Cortex of kidney (tissue), 1 donor: ENCODE results near the gene CCM2.
"Not testable (repeated sequence)": the region's sequence is repeated elsewhere in the genome, so short reads cannot be mapped to it uniquely, and the experiment has no call there.

Experiments used
- DNase-seq: peaks from one replicate; lab custom pipeline; 2025; lab: John Stamatoyannopoulos, UW

Gene CCM2

DNA sequence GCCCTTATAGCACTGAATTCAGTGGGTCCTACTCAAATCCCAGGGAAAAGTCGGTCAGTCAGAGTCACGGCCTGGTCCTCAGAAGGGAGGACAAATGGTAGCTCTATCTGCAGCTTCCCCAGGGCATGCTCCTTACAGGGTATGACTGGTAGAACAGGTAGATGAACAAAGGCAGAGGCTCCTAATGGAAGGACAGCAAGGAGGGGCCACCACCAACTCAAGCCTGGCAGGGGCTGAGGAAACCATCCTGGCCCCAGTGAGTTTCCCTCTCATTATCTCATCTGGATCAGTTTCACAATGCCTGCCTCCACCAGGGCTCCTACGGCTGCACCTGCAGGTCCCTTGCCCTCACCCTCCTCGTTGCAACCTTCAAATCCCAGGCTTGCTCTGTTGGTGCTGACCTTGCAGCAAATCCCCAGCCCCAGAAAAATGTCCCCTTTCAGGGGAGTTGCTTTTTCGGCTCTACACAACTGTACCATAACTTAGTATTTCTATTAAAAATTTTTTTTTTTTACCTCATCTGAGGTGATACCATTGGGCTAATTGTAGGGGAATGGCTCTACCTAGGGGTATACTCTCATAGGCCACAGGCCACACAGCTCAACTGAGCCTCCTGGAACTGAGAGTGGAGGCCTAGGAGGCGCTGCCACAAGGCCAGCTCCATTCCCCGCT lies 18.8 kb upstream of the CCM2 start:
- DNase-seq: no peak

DNA sequence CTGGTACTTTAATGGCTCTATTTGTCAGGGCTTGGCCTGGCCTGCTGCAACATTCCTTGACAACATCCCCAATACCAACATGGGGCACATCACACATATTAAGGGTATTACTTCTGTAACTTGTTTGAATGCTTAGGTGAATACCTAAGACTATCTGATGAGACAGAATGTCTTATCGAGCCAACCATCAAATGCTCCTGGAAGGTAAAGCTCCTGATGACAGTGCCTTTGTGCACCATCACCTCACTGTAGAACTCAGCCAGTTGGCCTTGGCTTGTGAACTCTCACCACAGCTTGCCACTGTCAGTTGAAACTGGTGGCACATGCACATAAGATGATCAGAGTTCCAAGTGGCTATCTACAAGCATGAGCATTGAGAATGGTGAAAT lies 17.5 kb upstream of the CCM2 start:
- no peak for DNase-seq

DNA sequence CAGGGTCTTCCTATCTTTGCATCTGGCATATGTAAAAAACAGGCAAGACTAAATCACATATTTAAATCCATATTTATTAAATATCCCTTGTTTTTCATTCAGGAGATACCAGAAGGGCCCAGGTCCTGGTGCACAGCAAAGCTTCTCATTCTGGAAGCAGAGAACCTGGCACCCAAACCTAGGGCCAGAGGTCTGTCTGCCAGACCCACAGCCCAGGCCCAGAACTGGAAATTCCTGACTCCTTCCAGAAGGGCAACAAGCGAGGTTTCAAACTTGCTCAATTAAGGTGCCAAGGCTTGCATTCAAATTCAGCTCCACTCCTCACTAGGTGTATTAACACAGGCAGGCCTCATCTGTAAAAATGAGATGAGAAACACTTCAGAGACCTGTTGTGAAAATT lies 17.0 kb upstream of the CCM2 start:
- DNase-seq: no peak

DNA sequence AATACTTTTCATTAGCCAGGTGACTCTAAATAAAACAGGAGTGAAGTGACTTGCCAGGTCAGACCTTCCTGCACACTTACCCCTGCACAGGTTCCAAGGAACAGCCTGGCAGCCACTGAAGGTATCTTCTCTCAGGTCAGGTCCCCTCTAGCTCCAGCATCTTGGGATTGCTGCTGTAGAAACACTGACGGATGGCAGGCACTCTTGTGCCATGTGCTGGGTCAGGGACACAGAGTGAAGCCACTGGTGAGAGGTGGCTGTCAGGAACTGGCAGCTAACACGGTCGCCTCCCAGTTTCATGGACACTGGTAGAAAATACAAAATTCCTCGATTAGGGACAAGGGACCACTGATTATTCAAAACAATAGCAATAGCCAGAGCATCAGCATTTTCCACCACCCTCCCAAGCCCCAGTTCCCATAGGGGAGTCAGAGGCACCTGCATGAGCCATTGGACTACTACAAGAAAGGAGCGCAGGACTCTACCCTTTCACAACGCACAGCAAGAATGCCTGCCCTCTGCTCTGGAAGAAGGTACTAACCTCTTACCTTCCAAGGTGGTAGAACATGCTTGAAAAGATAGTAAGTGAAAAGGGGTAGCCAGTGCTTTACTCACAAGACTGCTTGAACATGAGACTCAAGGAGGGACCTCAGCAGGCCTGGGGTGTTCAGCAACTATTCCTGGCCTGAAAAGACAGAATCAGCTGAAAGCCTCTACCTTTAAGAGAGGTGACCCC lies 16.1 kb upstream of the CCM2 start:
- no peak for DNase-seq

DNA sequence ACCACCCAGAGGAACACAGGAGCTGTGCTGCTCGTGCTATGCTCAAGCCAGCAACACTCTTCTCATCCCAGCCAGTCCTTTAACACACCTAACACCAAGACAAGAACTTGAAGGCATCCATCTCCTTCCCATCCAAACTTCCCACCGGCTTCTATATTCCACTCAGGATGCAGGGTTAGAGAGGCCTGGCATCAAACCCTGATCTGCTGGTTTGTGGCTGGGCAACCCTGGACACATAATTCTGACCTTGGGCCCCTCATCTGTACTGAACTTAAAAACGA lies 15.6 kb upstream of the CCM2 start:
- no peak for DNase-seq

DNA sequence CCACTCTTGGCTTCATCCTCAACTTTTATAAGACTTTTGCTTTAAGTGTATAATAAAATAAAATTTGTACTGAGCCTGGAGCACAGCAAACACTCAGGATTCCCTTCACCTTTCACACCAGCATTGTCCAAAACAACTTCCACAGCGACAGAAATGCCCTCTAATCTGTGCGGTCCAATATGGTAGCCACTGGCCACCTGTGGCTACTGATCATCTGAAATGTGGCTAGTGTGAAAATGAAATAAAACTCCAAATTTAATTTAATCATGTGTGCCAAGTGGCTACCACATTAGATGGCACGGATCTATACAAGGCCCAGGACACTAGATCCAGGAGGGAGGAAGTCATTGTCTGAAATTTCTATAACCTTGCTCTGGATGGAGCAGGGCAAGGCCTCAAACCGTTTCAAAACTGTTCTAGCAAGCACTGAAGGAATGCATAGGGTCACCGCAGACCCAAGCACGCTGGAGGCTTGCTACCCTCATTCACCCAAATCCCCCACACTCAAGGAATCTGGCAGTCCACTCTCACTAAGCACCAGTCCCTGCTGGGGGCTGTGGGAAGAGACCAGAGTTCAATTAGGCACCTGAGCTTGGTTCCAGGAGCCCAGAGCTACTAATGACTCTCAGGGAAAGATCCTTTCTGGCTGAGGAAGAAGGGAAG lies 14.8 kb upstream of the CCM2 start:
- no peak for DNase-seq

DNA sequence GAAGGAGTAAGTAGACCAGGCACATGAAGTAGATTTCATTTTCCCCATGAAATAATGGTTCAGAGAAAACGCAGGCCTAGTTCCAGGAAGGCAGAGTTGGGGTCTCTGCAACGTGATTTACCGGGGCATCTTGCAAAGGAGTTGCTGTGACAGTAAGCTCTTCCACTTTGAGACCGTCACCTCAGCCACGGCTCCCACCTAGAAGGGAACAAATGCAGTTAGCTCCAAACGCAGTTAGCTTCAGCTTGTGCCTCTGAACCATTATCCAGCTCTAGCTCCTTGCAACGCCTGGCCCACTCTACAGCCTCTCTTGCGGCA lies 14.1 kb upstream of the CCM2 start:
- DNase-seq: no peak

DNA sequence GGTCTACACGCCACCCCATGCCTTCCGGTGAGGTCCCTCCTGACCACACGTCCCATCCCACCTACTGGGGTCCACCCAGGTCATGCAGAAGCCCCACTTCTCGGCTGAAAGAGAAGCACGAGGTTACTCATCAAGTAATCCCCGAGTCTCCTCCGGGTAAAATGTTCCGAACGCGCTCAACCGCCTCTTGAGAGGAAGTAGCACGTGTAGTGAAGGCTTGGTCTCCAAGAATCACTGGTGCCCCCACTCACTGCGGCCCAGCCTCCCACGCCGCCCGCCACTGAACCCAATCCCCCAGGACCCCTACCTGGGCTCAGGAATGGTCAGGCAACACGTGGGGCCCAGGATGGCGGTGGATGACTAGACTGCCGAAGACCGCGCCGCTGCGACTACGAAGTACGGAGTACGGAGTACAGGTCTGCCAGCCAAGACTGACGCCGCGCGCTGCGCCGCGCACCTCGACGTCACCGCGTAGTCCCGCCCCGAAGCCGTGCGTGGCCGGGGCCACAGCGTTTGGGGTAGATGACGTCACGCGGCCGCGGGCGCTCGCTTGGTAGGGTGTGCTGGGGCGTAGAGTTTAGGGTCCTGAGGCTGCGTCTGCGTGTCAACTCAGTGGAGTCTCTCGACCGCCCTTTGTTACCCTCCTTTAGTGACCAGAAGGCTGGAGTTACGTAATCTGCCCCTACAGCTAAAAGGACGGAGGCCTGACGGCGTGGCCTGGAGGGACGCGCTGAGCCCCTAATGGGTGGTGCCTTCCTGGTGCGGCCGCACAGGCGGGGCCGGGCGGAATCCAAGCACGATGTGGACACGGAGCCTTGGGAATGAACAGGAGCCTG lies 13.6 kb upstream of the CCM2 start:
- DNase-seq: peak; percentile 13

DNA sequence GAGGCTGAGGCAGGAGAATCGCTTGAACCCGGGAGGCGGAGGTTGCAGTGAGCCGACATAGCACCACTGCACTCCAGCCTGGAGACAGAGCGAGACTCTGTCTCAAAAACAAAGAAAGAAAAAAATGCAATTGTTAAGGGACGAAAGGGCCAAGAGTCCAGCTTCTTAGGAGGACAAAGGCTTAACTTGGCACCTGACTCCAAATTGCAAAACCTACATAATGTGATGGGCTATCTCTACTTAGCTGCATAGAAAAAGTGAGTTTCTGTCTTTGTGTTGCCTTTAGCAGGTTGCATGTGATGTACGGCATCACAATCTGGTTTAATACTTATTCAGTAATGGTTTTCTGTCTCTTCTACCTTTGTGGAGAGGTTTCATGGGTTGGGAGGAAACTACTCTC lies 12.5 kb upstream of the CCM2 start:
- no peak for DNase-seq

DNA sequence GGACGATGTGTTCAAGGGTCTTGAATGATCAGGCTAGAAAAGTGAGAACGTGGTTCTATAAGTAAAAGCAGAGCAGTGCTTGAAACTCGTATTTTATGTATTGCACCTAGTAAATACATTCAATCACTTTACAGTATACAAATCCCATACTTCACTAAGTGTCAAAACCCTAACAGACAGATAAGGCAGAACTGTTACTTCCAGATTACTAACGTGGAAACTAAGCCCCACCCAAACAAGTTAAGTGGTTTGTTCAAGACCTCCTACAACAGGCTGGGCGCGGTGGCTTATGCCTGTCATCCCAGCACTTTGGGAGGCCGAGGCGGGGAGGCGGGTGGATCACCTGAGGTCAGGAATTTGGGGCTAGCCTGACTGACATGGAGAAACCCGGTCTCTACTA lies 12.0 kb upstream of the CCM2 start:
- DNase-seq: no peak

DNA sequence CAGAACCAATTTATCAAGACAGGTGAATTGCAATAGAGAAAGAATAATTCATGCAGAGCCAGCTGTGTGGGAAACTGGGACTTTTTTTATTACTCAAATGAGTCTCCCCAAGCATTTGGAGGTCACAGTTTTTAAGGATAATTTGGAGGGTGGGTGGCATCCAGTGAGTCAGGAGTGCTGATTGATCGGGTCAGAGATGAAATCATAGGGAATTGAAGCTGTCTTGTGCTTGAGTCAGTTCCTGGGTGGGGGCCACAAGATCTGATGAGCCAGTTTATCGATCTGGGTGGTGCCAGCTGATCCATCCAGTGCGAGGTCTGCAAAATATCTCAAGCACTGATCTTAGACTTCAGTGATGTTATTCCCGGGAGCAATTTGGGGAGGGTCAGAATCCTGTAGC lies 11.3 kb upstream of the CCM2 start:
- no peak for DNase-seq

DNA sequence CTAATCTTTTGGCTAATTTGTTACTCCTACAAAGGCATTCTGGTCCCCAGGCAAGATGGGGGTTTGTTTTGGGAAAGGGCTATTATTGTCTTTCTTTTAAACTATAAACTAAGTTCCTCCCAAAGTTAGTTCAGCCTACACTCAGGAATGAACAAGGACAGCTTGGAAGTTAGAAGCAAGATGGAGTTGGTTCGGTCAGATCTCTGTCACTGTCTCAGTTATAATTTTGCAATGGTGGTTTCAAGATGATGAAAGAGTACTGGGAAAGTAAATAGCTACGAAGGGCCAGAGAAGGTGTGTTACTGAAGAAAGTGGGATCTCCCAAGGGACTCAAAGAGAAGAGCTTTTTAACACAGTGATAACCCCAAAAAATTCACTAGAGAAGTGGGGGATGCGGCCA lies 10.9 kb upstream of the CCM2 start:
- DNase-seq: no peak

DNA sequence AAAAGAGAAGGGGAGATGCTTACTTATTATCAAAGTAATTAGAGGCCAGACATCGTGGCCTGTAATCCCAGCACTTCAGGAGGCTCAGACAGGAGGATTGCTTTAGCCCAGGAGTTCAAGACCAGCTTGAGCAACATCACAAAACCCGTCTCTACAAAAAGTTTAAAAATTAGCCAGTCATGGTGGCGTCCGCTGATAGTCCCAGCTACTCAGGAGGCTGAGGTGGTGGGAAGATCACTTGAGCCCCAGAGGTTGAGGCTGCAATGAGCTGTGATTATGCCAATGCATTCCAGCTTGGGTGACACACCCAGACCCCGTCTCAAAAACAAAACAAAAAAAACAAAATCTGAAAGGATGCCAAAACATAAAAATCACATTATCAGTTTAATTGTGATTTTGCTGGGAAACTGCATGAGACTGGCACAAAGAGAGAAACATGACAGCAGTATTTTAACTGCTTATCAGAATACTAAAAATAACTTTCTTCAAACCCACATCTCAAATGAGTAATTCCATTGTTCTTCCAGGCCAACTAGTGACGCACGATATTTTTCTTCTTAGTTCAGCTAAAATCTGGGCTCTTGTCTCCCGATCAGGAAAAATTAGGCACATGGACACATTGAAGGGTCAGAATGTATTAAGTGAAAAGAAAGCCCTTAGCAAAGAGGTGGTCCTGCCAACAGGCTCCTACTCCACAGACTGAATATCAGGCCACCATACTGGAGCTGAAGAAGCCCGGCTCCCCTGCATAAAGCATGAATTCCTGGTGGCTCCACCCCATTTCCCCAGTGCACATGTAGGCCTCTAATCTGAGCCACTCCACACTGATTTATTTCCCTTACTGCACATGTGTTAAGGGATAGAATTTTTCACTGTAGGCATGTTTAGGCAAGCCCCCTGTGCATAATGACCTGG lies 9.6 kb upstream of the CCM2 start:
- DNase-seq: no peak

DNA sequence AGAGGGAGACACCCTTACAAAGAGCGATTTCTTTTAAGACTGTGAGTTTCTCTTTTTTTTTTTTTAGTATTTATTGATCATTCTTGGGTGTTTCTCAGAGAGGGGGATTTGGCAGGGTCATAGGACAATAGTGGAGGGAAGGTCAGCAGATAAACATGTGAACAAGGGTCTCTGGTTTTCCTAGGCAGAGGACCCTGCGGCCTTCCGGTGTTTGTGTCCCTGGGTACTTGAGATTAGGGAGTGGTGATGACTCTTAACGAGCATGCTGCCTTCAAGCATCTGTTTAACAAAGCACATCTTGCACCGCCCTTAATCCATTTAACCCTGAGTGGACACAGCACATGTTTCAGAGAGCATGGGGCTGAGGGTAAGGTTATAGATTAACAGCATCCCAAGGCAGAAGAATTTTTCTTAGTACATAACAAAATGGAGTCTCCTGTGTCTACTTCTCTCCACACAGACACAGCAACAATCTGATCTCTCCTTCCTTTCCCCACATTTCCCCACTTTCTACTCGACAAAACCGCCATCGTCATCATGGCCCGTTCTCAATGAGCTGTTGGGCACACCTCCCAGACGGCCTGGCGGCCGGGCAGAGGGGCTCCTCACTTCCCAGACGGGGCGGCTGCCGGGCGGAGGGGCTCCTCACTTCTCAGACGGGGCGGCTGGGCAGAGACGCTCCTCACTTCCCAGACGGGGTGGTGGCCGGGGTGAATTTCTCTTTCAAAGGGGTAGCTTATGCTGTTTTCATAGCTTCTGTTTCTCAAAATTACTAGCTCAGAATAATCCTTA lies 7.8 kb upstream of the CCM2 start:
- not testable (repeated sequence) for DNase-seq

DNA sequence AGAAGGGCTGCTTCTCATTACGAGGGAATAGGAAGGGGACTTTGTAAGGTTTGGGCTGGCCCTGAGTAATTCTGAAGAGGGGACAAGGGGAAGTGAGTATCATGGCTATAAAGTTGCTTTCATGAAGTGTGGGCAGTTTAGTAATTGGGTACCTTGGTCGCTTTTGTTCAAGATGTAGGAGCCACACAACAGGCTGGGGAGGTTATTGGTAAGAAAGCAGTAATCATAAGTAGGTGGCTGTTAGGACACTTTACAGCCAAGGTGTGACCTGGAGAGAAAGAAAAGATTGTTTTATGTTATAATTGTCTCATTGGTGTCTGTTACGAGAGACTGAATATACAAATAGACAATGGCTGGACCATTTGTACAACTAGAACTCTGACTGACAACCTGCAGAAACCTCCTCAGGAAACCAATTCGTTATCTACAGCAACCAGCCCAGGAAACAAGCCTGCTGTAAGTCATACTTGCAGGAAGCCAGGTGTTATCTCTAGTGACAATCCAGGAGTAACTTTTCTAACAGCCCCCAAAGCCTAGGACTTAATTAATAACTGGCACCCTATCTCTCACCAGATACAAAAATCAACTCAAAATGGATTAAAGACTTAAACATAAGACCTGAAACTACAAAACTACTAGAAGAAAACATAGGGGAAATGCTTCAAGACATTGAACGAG lies 5.0 kb upstream of the CCM2 start:
- no peak for DNase-seq

DNA sequence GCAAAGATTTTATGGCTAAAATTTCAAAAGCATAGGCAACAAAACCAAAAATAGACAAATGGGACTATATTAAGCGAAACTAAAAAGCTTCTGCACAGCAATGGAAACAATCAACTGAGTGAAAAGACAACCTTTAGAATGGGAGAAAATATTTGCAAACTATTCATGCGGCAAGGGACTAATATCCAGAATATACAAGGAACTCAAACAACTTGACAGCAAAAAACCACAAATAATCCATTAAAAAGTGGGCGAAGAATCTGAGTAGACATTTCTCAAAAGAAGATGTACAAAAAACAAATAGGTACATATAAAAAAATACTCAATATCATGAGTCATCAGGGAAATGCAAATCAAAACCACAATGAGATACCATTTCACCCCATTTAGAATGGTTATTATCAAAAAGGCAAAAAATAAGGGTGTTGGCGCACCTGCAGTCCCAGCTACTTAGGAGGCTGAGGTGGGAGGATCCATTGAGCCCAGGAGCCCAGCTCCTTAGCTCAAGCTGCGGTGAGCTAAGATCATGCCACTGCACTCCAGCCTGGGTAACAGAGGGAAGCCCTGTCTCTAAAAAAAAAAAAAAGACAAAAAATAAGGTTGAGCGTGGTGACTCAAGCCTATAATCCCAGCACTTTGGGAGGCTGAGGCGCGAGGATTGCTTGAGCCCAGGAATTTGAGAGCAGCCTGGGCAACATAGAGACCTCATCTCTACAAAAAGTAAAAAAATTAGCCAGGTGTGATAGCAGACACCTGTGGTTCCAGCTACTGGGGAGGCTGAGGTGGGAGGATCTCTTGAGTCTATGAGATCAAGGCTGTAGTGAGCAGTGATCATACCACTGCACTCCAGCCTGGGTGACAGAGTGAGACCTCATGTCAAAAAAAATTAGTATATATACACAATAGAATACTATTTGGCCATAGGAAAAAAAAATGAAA lies 4.2 kb upstream of the CCM2 start:
- DNase-seq: no peak

DNA sequence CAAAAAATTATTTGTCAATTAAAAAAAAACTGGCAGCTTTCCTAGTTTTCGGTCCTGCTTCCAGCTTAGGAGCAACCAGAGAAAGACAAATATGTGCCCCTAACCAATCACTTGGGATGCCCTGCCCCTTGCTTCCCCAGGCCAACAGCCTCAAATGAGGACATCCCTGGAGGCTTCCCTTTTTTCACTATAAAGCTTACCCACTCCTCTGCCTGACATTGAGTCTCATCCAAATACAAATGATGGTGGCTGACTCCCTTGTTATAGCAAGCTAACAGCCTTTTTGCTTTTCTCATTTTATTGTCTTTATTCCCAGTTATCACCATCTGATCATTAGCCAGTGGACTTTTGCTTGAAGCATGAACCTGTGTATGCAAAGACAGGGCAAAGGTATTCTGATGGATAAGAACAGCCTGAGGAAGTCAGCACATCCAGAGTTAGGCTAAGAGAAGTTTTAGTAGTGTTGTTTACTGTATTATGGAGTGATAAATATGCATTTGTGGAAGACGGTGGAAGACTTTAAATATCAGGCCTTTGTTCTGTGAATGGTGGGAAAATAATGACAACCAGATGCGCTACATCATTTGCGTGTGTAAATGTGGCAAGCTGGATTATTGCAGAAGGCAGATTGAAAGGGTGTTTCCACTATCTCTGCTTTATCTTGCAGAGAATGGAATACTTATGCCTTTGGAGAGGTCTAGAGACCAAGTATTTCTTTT lies 1.7 kb upstream of the CCM2 start:
- no peak for DNase-seq

DNA sequence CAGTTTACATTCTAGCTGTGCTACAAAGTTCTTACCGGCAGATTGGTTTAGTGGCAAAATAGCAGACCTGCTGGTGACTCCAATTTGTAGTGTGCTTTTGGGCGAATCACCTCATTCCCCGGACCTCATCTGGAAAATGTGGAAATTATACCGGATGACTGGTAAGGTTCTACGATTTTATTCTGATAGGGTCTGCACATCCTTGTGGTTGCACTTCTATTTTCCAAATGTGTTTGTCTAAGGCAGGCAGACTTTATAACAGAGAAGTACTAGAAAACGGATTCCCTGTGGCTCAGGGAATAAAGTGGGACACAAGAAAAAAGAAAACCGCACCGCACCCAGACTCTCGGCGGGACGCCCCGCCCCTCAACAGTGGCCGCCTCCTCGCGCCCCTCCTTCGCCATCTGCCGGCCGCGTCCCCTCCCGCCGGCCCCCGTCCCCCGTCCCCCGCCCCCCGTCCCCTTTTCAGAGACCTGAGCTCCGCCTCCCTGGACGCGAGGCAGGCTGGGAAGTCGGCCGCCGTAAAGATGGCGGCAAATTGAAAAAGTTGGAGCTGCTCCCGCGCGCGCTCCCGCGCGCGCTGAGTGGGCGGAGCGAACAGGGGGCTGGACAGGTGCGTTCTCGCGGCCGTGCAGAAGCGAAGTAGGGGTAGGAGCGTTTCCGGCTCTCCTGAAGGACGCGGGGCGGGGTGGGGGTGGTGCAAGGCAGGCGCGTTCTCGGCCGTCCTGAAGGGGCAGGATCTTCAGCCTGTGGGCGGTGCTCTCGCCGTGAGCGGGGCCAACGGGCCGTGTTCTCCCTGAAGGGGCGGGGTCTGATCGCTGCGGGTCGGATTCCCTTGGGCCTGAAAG lies 532 bp upstream of the CCM2 start:
- peak; percentile 39 for DNase-seq
